ENCODE measurements around the gene RPS8.

DNA sequence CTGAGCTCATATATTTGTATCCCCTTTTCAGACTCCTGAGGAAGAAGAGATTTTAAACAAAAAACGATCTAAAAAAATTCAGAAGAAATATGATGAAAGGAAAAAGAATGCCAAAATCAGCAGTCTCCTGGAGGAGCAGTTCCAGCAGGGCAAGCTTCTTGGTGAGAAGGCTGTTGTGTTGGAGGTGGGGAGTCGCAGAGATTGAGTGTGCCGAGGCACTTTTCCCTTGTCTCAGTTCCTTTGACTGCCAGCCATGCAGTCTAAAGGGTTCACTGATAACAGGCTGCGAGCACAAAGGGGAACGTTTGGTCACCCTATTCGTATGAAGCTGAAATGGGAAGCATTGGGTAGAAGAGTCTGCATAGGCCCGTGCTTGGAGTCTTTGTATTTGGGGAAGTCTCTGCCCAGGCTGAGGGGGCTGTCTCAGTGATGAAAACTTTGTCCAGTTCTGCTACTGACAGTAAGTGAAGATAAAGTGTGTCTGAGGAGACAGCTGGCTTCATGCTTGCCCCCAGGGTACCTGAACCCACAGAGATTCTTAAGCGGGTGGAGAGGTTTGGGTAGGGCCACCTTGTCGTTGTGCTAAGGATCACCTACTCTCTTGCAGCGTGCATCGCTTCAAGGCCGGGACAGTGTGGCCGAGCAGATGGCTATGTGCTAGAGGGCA, 2.8 kb downstream of the RPS8 start:
- TF ChIP-seq, protein P1, sequence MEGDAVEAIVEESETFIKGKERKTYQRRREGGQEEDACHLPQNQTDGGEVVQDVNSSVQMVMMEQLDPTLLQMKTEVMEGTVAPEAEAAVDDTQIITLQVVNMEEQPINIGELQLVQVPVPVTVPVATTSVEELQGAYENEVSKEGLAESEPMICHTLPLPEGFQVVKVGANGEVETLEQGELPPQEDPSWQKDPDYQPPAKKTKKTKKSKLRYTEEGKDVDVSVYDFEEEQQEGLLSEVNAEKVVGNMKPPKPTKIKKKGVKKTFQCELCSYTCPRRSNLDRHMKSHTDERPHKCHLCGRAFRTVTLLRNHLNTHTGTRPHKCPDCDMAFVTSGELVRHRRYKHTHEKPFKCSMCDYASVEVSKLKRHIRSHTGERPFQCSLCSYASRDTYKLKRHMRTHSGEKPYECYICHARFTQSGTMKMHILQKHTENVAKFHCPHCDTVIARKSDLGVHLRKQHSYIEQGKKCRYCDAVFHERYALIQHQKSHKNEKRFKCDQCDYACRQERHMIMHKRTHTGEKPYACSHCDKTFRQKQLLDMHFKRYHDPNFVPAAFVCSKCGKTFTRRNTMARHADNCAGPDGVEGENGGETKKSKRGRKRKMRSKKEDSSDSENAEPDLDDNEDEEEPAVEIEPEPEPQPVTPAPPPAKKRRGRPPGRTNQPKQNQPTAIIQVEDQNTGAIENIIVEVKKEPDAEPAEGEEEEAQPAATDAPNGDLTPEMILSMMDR (IDR thresholded peaks at IDR 0.05): no peak
- no peak for TF ChIP-seq POLR2AphosphoS5 (IDR thresholded peaks at IDR 0.05)
